Measurements from ENCODE around the gene STAG2. TPM values are rescaled to one million over a fixed set of nuclear protein-coding genes. Genes with fewer than 3 reads are reported as not detected.

The STAG2 gene
- total and polyA plus RNA-seq, 10 donors, result 17.9 to 106 (median 89.4) TPM

DNA sequence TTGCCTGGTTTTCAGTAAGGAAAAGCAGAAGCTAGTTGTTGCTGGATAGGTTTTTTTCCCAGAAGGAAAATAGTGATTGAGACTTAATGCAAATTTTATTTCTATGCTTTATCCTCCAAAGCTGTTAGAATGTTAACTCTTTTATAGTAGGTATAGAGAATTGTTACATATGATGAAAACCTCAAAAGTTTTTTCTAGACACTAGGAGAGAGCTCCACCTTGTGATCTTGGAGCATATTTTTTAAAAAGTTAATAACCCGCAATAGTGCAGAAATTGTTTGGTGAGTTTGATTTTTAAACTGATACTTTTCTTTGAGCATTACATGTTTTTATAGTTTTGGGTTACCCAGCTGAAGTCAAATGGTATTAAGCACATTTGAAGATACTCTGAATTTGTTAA, 56.5 kb downstream of the STAG2 start:
- Histone ChIP-seq H3K27ac (no peak overlapping the region), H3K27me3 (replicated peaks in 1 of 7) (no peaks in the 10 kb centered on the region), H3K4me3 (no peak overlapping the region), H3K4me1 (peaks cover 0 to 70% (median 13%) of the 10 kb centered on the region in 6 donors), H3K36me3 (peaks cover 0 to 5% (median 0%) of the 10 kb centered on the region in 6 donors), H3K9me3 (no peaks in the 10 kb centered on the region)
- DNase-seq, result no peak
- WGBS, 5 donors, result 39 to 76% (median 57%) methylated on average over 1 of the region's 1 CpG
- TF ChIP-seq POLR2A (IDR thresholded peaks at IDR 0.05) (no peak), POLR2AphosphoS5 (IDR thresholded peaks at IDR 0.05) (no peak)
- TF ChIP-seq, protein P1, sequence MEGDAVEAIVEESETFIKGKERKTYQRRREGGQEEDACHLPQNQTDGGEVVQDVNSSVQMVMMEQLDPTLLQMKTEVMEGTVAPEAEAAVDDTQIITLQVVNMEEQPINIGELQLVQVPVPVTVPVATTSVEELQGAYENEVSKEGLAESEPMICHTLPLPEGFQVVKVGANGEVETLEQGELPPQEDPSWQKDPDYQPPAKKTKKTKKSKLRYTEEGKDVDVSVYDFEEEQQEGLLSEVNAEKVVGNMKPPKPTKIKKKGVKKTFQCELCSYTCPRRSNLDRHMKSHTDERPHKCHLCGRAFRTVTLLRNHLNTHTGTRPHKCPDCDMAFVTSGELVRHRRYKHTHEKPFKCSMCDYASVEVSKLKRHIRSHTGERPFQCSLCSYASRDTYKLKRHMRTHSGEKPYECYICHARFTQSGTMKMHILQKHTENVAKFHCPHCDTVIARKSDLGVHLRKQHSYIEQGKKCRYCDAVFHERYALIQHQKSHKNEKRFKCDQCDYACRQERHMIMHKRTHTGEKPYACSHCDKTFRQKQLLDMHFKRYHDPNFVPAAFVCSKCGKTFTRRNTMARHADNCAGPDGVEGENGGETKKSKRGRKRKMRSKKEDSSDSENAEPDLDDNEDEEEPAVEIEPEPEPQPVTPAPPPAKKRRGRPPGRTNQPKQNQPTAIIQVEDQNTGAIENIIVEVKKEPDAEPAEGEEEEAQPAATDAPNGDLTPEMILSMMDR (IDR thresholded peaks at IDR 0.05 in 8 of 11, conservative IDR thresholded peaks at IDR 0.05 in 3 of 11), result no peak
- intact Hi-C loops (cut with DNase I; ENCODE audit: low total_unique reads), result no loop called here

DNA sequence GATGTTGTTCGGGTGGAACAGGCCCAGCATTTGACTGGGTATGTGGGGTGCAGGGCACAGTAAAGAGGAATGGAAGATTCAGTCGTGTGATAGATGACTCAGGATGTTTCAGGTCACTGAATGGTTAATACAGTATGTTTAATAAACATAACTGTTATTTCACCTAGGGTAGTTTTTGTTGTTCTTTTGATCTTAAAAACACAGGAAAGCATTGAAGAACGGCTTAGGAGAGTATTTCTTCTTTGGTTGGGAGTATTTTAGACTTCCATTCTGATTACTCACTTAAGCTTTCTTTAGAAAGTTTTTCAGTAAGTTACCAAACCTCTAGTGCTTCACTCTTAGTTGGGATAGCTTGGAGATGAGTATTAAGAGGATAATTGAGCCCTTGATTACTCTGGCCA, 62.3 kb downstream of the STAG2 start:
- Histone ChIP-seq H3K4me3 (no peak overlapping the region), H3K9me3 (no peaks in the 10 kb centered on the region), H3K27ac (no peak overlapping the region), H3K36me3 (peaks cover 0 to 51% (median 0%) of the 10 kb centered on the region in 6 donors), H3K27me3 (replicated peaks in 1 of 7) (no peaks in the 10 kb centered on the region), H3K4me1 (peaks cover 0 to 27% (median 5%) of the 10 kb centered on the region in 6 donors)
- 49 to 66% (median 61%) methylated on average over 3 of the region's 3 CpGs for WGBS, 5 donors
- intact Hi-C loops (cut with DNase I; ENCODE audit: low total_unique reads), result no loop called here
- TF ChIP-seq, protein P1 (IDR thresholded peaks at IDR 0.05 in 8 of 11, conservative IDR thresholded peaks at IDR 0.05 in 3 of 11), result no peak
- TF ChIP-seq POLR2A (IDR thresholded peaks at IDR 0.05) (no peak), POLR2AphosphoS5 (IDR thresholded peaks at IDR 0.05) (no peak)
- DNase-seq, result no peak

DNA sequence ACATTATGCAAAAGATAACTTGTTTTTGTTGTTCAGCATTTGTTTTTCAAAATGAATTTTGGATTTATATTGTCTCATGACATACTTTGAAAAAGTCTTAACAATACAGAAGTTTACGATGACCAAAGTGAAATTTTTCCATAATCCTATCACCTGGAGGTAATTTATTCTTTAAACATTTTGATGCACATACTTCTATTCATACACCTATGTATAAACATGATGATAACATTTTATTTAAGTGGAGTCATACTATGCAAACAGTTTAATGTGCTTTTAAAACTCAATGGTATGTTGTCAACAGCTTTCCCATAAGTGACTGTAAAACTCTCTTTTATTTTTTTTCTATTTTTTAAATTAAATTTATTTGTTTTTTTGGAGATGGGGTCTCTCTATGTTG, 65.0 kb downstream of the STAG2 start:
- no peak for DNase-seq
- Histone ChIP-seq H3K27me3 (replicated peaks in 1 of 7) (no peaks in the 10 kb centered on the region), H3K4me1 (peaks cover 0 to 14% (median 2%) of the 10 kb centered on the region in 6 donors), H3K27ac (no peak overlapping the region), H3K36me3 (peaks cover 0 to 58% (median under 1%) of the 10 kb centered on the region in 6 donors), H3K4me3 (no peak overlapping the region), H3K9me3 (no peaks in the 10 kb centered on the region)
- WGBS, 5 donors, result 89 to 100% (median 98%) methylated on average over 1 of the region's 1 CpG
- intact Hi-C loops (cut with DNase I; ENCODE audit: low total_unique reads), result no loop called here
- TF ChIP-seq, protein P1 (IDR thresholded peaks at IDR 0.05 in 8 of 11, conservative IDR thresholded peaks at IDR 0.05 in 3 of 11), result no peak
- TF ChIP-seq POLR2A (IDR thresholded peaks at IDR 0.05) (no peak), POLR2AphosphoS5 (IDR thresholded peaks at IDR 0.05) (no peak)

DNA sequence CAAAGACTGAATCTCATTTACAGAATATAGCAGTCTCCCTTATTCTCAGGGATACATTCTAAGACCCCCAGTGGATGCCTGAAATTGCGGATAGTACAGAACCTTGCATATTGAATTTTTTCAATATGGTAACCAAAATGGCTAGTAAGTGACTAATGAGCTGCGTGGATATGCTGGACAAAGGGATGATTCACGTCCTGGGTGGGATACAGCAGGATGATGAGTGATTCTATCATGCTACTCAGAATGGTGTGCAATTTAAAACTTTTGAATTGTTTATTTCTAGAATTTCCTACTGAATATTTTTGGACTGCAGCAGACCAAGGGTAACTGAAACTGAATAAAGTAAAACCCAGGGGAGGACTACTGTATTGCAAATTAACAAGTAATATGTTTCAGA, 66.7 kb downstream of the STAG2 start:
- peaks cover 0 to 65% (median 3%) of the 10 kb centered on the region in 6 donors for H3K36me3 ChIP-seq
- intact Hi-C loops (cut with DNase I; ENCODE audit: low total_unique reads), result no loop called here
- H3K27ac ChIP-seq, result no peak overlapping the region
- WGBS, 5 donors, result 72 to 87% (median 83%) methylated on average over 3 of the region's 3 CpGs
- DNase-seq, result no peak
- H3K4me1 ChIP-seq, result peaks cover 0 to under 1% (median 0%) of the 10 kb centered on the region in 6 donors
- H3K9me3 ChIP-seq, result no peaks in the 10 kb centered on the region
- TF ChIP-seq POLR2AphosphoS5 (IDR thresholded peaks at IDR 0.05) (no peak), POLR2A (IDR thresholded peaks at IDR 0.05) (no peak)
- TF ChIP-seq, protein P1 (IDR thresholded peaks at IDR 0.05 in 8 of 11, conservative IDR thresholded peaks at IDR 0.05 in 3 of 11), result no peak
- H3K27me3 ChIP-seq (replicated peaks in 1 of 7), result no peaks in the 10 kb centered on the region
- no peak overlapping the region for H3K4me3 ChIP-seq
